PC-9 (cell line): Measurements from ENCODE around the gene IKZF4.

Experiments
- EZH2 ChIP-seq: fragments of 200-600 bp; sonication (generic); IDR thresholded peaks from 2 replicates; pipeline ENCODE4 v1.8.0; 2017; ENCODE audit warnings: antibody characterized with exemption, low read depth
- TF ChIP-seq, protein P1 (sequence below): fragments of 200-600 bp; sonication (generic); conservative IDR thresholded peaks from 2 replicates; pipeline ENCODE4 v1.6.1; 2017; ENCODE audit warnings: mixed run types, antibody characterized with exemption, mild to moderate bottlenecking, moderate library complexity

DNA sequence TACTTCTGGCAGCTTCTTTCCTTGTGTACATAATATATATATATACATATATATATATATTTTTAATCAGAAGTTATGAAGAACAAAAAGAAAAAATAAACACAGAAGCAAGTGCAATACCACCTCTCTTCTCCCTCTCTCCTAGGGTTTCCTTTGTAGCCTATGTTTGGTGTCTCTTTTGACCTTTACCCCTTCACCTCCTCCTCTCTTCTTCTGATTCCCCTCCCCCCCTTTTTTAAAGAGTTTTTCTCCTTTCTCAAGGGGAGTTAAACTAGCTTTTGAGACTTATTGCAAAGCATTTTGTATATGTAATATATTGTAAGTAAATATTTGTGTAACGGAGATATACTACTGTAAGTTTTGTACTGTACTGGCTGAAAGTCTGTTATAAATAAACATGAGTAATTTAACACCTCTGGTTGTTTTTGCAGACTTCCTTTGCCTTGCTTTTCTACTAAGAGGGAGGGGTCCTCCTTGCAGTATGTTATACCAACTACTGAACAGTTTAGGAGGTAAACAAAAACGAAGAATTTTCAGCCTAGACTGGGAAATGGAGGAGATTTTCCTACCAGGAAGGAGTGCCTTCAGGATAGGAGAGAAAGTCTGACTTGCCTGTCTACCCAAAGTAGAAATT, 17.3 kb downstream of the IKZF4 start:
- TF ChIP-seq, protein P1, sequence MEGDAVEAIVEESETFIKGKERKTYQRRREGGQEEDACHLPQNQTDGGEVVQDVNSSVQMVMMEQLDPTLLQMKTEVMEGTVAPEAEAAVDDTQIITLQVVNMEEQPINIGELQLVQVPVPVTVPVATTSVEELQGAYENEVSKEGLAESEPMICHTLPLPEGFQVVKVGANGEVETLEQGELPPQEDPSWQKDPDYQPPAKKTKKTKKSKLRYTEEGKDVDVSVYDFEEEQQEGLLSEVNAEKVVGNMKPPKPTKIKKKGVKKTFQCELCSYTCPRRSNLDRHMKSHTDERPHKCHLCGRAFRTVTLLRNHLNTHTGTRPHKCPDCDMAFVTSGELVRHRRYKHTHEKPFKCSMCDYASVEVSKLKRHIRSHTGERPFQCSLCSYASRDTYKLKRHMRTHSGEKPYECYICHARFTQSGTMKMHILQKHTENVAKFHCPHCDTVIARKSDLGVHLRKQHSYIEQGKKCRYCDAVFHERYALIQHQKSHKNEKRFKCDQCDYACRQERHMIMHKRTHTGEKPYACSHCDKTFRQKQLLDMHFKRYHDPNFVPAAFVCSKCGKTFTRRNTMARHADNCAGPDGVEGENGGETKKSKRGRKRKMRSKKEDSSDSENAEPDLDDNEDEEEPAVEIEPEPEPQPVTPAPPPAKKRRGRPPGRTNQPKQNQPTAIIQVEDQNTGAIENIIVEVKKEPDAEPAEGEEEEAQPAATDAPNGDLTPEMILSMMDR, result no peak
- TF ChIP-seq EZH2, result no peak
